Liver (tissue), 9 donors: Measurements from ENCODE around the gene DNAJB1. TPM values are rescaled to one million over a fixed set of nuclear protein-coding genes. Genes with fewer than 3 reads are reported as not detected.

Experiments
- DNase-seq: peaks from one replicate; pipeline ENCODE4 v3.0.0-alpha.2; 2017; ENCODE audit warnings: low spot score
- H3K27ac ChIP-seq, 2 donors: one replicate each; pipeline ENCODE4 v1.7.0; 2013; ENCODE audit warnings: inconsistent platforms in 2 of 2, low read length in 2 of 2, control low read depth in 1 of 2, low read depth in 1 of 2, mild to moderate bottlenecking in 1 of 2
- H3K27me3 ChIP-seq, 4 donors: one replicate each; pipeline versions ENCODE4 v1.6.1 to v1.7.0; 2013; ENCODE audit warnings: low read length in 3 of 4, inconsistent platforms in 1 of 4, mild to moderate bottlenecking in 1 of 4, moderate library complexity in 1 of 4; ENCODE audit not compliant: control insufficient read depth in 4 of 4, insufficient read depth in 4 of 4
- H3K36me3 ChIP-seq, 4 donors: one replicate each; pipeline versions ENCODE4 v1.6.1 to v1.7.0; 2013; ENCODE audit warnings: low read length in 3 of 4, mild to moderate bottlenecking in 3 of 4, low read depth in 1 of 4, moderate library complexity in 1 of 4; ENCODE audit not compliant: control insufficient read depth in 4 of 4, insufficient read depth in 3 of 4
- H3K4me1 ChIP-seq, 4 donors: one replicate each; pipeline versions ENCODE4 v1.6.1 to v1.7.0; 2013; ENCODE audit warnings: low read length in 3 of 4, mild to moderate bottlenecking in 3 of 4, moderate library complexity in 1 of 4; ENCODE audit not compliant: control insufficient read depth in 4 of 4, insufficient read depth in 4 of 4
- H3K4me3 ChIP-seq, 3 donors: one replicate each; pipeline versions ENCODE4 v1.6.1 to v1.7.0; 2013; ENCODE audit warnings: low read length in 3 of 3, control low read depth in 1 of 3, low read depth in 1 of 3, mild to moderate bottlenecking in 1 of 3
- H3K9ac ChIP-seq, 2 donors: one replicate each; pipeline ENCODE4 v1.7.0; 2013; ENCODE audit warnings: low read length in 2 of 2, mild to moderate bottlenecking in 2 of 2, moderate library complexity in 2 of 2, control low read depth in 1 of 2, low read depth in 1 of 2
- H3K9me3 ChIP-seq, 4 donors: one replicate each; pipeline versions ENCODE4 v1.6.1 to v1.7.0; 2013; ENCODE audit warnings: low read length in 3 of 4; ENCODE audit not compliant: control insufficient read depth in 4 of 4
- EGR1 ChIP-seq, 2 donors: IDR thresholded peaks; 2 replicates each; pipeline ENCODE4 v1.6.1; 2016 to 2018; ENCODE audit warnings: antibody characterized with exemption in 2 of 2, low read depth in 2 of 2
- FOXA1 ChIP-seq: IDR thresholded peaks from 2 replicates; pipeline ENCODE4 v1.6.1; 2016; ENCODE audit warnings: antibody characterized with exemption
- HNF4A ChIP-seq, 2 donors: conservative IDR thresholded peaks; 2 replicates each; pipeline ENCODE4 v1.6.1; 2016; ENCODE audit warnings: antibody characterized with exemption in 2 of 2, mild to moderate bottlenecking in 2 of 2
- JUND ChIP-seq, 2 donors: IDR thresholded peaks; 2 replicates each; pipeline ENCODE4 v1.6.1; 2016; ENCODE audit warnings: antibody characterized with exemption in 2 of 2
- NR2F2 ChIP-seq: IDR thresholded peaks from 2 replicates; pipeline ENCODE4 v1.6.1; 2016; ENCODE audit warnings: antibody characterized with exemption
- RAD21 ChIP-seq, 2 donors: IDR thresholded peaks; 2 replicates each; pipeline ENCODE4 v1.6.1; 2016; ENCODE audit warnings: antibody characterized with exemption in 2 of 2, mild to moderate bottlenecking in 2 of 2
- RXRA ChIP-seq, 2 donors: IDR thresholded peaks; 2 replicates each; pipeline ENCODE4 v1.6.1; 2017 to 2018; ENCODE audit warnings: antibody characterized with exemption in 2 of 2, mild to moderate bottlenecking in 1 of 2
- SP1 ChIP-seq: IDR thresholded peaks from 2 replicates; pipeline ENCODE4 v1.6.1; 2018; ENCODE audit warnings: antibody characterized with exemption, mild to moderate bottlenecking
- TAF1 ChIP-seq: conservative IDR thresholded peaks from 2 replicates; pipeline ENCODE4 v1.6.1; 2016; ENCODE audit warnings: antibody characterized with exemption, mild to moderate bottlenecking
- WGBS: extraction: QIAGEN DNeasy Blood & Tissue Kit; methylation state at CpG from one replicate; pipeline ENCODE4 v1.1.7; 2013; 5-methylcytosine and 5-hydroxymethylcytosine counted together
- polyA plus RNA-seq, 2 donors: library from polyadenylated mRNA; stranded (reverse) in 1 of 2; unstranded in 1 of 2; fragments of 200-250 nt in 1 of 2; fragments of >200 nt in 1 of 2; fragmentation: Nextera tagmentation in 1 of 2; extraction: Ambion mirVana in 1 of 2; gene quantifications; one replicate each; pipeline versions ENCODE4 v1.2.1 to v1.2.3, GENCODE V29; 2013 to 2015
- total RNA-seq, 2 donors: library from RNA; depleted of rRNA; stranded (reverse); fragments of >200 nt; gene quantifications; one replicate each; pipeline ENCODE4 v1.2.3, GENCODE V29; 2014
- TF ChIP-seq, protein P1 (sequence below): IDR thresholded peaks from 2 replicates; pipeline ENCODE4 v1.6.1; 2016; ENCODE audit warnings: antibody characterized with exemption
- TF ChIP-seq, protein P2 (sequence below): IDR thresholded peaks from 2 replicates; pipeline ENCODE4 v1.6.1; 2016; ENCODE audit warnings: antibody characterized with exemption
- TF ChIP-seq, protein P3 (sequence below): IDR thresholded peaks from 2 replicates; pipeline ENCODE4 v1.6.1; 2016; ENCODE audit warnings: antibody characterized with exemption, mild to moderate bottlenecking
- TF ChIP-seq, protein P4 (sequence below): fragments of 150-350 bp; IDR thresholded peaks from 2 replicates; pipeline ENCODE4 v1.5.1; 2017; ENCODE audit warnings: improper control_type of control experiment, low read depth, low read length; ENCODE audit not compliant: missing input control
- TF ChIP-seq, protein P5 (sequence below): IDR thresholded peaks from 2 replicates; pipeline ENCODE4 v1.6.1; 2016; ENCODE audit warnings: antibody characterized with exemption
- donor health status: healthy.
- donor health status: healthy.
- donor health status: healthy.
- donor health status: healthy.
- donor health status: healthy.

The DNAJB1 gene
- total and polyA plus RNA-seq, 4 donors, result 29.4 to 43.0 (median 34.5) TPM

DNA sequence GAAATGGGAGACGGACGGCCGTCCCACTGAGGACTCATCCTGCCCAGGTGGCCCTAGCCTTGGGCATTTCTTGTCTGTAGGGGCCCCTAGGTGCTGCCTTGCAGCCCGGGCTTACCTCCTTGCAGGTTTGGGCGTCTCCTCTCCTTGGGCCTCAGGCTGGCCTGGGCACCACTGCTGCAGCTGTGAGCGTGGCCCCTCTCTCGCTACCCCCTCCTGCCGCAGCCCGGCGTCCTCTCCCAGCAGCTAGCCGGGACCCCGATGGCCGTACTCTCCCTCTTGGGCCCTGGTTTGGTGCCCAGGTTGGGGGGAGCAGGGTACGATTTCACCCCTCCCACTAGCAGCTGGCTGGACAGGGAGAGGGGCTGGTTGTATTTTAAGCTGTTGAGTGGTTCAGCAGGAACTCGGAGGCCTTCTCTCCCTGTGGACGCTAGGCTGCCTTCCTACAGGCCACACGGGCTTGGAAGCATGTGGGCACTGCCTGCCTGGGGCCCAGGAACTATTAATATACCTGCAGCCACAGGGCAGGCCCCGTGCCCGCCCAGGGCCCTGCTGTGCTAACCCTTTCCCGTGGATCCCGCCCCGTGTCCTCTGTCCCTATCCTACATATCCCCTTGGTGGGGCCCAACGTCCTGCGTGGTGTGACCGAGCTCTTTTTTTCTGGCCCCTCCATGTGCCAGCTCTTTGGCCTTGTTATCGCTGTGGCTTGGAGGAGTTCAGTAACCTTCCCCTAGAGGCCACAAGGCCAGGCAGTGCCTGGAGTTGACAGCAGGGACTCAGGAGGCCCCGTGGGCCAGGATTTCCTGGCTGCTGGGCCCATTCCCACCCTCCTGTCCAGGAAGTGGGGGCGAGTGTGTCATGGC is 41.9 kb upstream of the DNAJB1 start:
- TF ChIP-seq NR2F2 (peak; percentile 94), TAF1 (no peak)
- Histone ChIP-seq H3K27ac (peak overlapping the region; percentile 25 to 39), H3K27me3 (no peaks in the 10 kb centered on the region), H3K4me3 (no peak overlapping the region), H3K36me3 (peaks cover 0 to 7% (median 2%) of the 10 kb centered on the region in 4 donors), H3K9me3 (no peaks in the 10 kb centered on the region), H3K9ac (peak overlapping the region in 1 of 2 donors; percentile 12), H3K4me1 (peaks cover 6 to 36% (median 27%) of the 10 kb centered on the region in 4 donors)
- DNase-seq, result no peak
- WGBS, result 79% methylated on average over 28 of the region's 28 CpGs

DNA sequence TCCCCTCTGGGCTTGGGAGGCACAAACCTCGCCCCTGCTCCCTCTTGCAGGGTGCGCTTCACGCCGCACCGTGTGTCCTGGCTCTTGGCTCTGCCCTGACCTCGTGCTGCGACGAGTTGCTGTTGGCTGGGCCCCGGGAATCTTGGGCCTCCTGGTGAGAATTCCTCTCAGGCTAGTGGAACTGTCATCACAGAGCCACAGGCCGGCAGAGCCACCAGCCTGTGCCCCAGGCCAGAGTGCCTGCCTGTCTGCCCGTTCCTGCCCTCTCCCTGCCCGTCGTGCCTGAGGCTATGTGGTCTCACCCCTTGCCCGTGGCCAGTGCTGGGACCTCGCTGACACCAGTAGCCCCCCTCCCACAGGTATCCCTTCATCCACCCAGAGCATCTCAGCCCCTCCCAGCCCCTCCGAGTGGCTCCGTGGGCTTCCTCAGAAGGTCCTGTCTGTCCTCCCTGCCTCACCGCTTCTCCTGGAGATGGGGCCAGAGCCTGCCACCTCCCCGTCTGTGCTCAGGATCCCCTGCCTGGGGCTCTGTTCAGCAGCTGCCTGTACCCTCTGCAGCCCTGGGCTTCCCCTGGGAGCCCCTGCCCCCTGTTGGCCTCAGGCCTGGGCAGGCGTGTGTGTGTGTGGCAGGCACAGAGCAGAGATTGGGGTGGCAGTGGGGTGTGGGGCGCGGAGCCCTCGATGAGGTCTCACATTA is 40.3 kb upstream of the DNAJB1 start:
- TF ChIP-seq NR2F2, result no peak
- TF ChIP-seq JUND (IDR thresholded peaks at IDR 0.05), result no peak
- no peak for TF ChIP-seq HNF4A (conservative IDR thresholded peaks at IDR 0.05)
- no peak for TF ChIP-seq RAD21 (IDR thresholded peaks at IDR 0.05)
- TF ChIP-seq FOXA1, result no peak
- no peak for TF ChIP-seq RXRA (IDR thresholded peaks at IDR 0.05)
- TF ChIP-seq, protein P1, sequence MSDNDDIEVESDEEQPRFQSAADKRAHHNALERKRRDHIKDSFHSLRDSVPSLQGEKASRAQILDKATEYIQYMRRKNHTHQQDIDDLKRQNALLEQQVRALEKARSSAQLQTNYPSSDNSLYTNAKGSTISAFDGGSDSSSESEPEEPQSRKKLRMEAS, result no peak
- TF ChIP-seq, protein P2, sequence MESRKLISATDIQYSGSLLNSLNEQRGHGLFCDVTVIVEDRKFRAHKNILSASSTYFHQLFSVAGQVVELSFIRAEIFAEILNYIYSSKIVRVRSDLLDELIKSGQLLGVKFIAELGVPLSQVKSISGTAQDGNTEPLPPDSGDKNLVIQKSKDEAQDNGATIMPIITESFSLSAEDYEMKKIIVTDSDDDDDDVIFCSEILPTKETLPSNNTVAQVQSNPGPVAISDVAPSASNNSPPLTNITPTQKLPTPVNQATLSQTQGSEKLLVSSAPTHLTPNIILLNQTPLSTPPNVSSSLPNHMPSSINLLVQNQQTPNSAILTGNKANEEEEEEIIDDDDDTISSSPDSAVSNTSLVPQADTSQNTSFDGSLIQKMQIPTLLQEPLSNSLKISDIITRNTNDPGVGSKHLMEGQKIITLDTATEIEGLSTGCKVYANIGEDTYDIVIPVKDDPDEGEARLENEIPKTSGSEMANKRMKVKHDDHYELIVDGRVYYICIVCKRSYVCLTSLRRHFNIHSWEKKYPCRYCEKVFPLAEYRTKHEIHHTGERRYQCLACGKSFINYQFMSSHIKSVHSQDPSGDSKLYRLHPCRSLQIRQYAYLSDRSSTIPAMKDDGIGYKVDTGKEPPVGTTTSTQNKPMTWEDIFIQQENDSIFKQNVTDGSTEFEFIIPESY, result no peak
- Histone ChIP-seq H3K4me1 (peaks cover 14 to 51% (median 38%) of the 10 kb centered on the region in 4 donors), H3K4me3 (no peak overlapping the region), H3K9me3 (no peaks in the 10 kb centered on the region), H3K36me3 (peaks cover 0 to 3% (median 0%) of the 10 kb centered on the region in 4 donors), H3K27me3 (no peaks in the 10 kb centered on the region), H3K27ac (no peak overlapping the region), H3K9ac (no peak overlapping the region)
- no peak for DNase-seq
- WGBS, result 92% methylated on average over 23 of the region's 23 CpGs

DNA sequence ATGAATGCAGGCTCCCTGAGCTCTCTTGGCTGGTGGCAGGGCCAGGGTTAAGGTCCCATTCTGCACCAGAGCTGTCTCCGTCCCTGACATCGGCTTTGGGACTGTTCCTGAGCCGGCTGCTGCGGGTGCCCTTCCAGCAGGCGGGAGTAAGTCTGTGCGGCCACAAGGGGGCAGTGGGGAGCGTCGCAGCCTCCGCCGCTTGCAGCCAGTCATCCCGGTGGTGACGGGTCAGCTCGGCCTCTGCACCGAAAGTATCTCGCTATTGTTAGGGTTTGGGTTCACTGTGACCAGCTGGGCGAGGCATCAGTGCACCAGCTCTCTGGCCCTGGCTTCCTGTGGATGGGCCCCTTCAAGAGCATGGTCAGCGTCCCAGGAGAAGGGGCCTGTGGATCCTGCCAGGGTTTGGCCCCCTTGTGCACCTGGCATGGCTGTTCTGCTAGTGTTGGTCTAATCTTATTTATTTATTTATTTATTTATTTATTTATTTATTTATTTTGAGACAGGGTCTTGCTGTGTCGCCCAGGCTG is 38.5 kb upstream of the DNAJB1 start:
- Histone ChIP-seq H3K4me3 (peak overlapping the region in 1 of 3 donors; percentile 16), H3K9me3 (no peaks in the 10 kb centered on the region), H3K27ac (no peak overlapping the region), H3K4me1 (peaks cover 21 to 57% (median 47%) of the 10 kb centered on the region in 4 donors), H3K9ac (no peak overlapping the region), H3K27me3 (no peaks in the 10 kb centered on the region), H3K36me3 (peaks cover 0 to 3% (median 0%) of the 10 kb centered on the region in 4 donors)
- 11% methylated on average over 18 of the region's 18 CpGs for WGBS
- peak; percentile 62 to 85 for TF ChIP-seq RAD21 (IDR thresholded peaks at IDR 0.05)
- no peak for TF ChIP-seq SP1
- TF ChIP-seq, protein P3, sequence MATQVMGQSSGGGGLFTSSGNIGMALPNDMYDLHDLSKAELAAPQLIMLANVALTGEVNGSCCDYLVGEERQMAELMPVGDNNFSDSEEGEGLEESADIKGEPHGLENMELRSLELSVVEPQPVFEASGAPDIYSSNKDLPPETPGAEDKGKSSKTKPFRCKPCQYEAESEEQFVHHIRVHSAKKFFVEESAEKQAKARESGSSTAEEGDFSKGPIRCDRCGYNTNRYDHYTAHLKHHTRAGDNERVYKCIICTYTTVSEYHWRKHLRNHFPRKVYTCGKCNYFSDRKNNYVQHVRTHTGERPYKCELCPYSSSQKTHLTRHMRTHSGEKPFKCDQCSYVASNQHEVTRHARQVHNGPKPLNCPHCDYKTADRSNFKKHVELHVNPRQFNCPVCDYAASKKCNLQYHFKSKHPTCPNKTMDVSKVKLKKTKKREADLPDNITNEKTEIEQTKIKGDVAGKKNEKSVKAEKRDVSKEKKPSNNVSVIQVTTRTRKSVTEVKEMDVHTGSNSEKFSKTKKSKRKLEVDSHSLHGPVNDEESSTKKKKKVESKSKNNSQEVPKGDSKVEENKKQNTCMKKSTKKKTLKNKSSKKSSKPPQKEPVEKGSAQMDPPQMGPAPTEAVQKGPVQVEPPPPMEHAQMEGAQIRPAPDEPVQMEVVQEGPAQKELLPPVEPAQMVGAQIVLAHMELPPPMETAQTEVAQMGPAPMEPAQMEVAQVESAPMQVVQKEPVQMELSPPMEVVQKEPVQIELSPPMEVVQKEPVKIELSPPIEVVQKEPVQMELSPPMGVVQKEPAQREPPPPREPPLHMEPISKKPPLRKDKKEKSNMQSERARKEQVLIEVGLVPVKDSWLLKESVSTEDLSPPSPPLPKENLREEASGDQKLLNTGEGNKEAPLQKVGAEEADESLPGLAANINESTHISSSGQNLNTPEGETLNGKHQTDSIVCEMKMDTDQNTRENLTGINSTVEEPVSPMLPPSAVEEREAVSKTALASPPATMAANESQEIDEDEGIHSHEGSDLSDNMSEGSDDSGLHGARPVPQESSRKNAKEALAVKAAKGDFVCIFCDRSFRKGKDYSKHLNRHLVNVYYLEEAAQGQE, result no peak
- TF ChIP-seq, protein P4, sequence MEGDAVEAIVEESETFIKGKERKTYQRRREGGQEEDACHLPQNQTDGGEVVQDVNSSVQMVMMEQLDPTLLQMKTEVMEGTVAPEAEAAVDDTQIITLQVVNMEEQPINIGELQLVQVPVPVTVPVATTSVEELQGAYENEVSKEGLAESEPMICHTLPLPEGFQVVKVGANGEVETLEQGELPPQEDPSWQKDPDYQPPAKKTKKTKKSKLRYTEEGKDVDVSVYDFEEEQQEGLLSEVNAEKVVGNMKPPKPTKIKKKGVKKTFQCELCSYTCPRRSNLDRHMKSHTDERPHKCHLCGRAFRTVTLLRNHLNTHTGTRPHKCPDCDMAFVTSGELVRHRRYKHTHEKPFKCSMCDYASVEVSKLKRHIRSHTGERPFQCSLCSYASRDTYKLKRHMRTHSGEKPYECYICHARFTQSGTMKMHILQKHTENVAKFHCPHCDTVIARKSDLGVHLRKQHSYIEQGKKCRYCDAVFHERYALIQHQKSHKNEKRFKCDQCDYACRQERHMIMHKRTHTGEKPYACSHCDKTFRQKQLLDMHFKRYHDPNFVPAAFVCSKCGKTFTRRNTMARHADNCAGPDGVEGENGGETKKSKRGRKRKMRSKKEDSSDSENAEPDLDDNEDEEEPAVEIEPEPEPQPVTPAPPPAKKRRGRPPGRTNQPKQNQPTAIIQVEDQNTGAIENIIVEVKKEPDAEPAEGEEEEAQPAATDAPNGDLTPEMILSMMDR, result peak; percentile 90
- no peak for TF ChIP-seq JUND (IDR thresholded peaks at IDR 0.05)
- TF ChIP-seq, protein P5, sequence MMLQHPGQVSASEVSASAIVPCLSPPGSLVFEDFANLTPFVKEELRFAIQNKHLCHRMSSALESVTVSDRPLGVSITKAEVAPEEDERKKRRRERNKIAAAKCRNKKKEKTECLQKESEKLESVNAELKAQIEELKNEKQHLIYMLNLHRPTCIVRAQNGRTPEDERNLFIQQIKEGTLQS, result no peak
- TF ChIP-seq RXRA (IDR thresholded peaks at IDR 0.05), result peak in 1 of 2 donors; percentile 42
- TF ChIP-seq HNF4A (conservative IDR thresholded peaks at IDR 0.05), result peak in 1 of 2 donors; percentile 21
- no peak for TF ChIP-seq TAF1
- no peak for TF ChIP-seq EGR1 (IDR thresholded peaks at IDR 0.05; ENCODE audit: low read depth in 2 of 2)
- DNase-seq, result peak; percentile 85
